ENCODE results near the gene SCAMP5. TPM values are rescaled to one million over a fixed set of nuclear protein-coding genes. Genes with fewer than 3 reads are reported as not detected.
A peak's percentile ranks its signal among the peaks of the same experiment; 100 is the strongest.

Gene SCAMP5
- total and polyA plus RNA-seq, 2 of the 13 experiments (the other 11 are each of a cell fraction or from before 2014, with no cell fraction given), result 34.3 to 49.0 TPM

DNA sequence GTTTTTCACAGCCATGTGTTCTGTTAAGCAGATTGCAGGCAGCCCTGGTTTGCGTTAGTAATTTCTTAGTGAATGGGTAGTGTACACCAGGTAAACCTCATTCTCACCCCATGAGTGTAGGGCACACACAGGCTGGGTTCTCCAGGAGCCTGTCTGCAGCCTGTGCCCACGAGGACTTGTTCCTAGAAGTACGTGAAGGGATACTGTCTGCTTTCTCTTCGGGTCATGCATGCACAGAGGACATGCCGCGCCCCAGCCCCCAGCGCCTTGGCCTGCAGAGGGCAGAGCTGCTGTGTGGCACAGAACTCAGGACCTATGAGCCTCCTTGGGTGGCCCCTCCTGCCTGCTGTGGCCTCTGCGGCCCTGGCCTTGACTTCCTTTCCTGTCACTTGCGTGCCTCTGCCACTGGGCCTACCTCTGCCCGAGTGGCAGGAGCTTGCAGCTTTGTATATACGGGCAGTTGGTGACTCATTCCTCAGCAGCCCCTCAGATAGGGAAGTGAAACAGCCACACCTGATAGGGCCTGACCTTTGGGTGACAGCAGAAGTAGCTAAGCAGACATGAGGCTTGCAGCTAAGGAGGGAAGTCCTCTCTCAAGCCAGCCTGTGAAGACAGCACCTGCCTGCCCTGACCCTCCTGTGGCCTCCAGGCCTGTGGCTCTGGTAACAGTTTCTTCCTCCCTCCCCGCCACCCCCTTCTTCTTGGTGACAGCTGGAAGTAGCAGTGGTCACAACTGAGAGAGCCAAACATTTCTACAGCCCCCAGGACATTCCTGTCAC is 47.6 kb downstream of the SCAMP5 start (continued):
- TF ChIP-seq, protein P1, sequence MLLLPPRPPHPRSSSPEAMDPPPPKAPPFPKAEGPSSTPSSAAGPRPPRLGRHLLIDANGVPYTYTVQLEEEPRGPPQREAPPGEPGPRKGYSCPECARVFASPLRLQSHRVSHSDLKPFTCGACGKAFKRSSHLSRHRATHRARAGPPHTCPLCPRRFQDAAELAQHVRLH (CRISPR knock-in tag; IDR thresholded peaks at IDR 0.05; ENCODE audit: borderline replicate concordance, low read depth), result 0 out of 2 replicates have a peak, but pooled peaks have one; percentile 49
- TF ChIP-seq DZIP1 (CRISPR knock-in tag; IDR thresholded peaks at IDR 0.05) (peak; percentile 78; the same call in 1 of the 2 replicates), TFAP4 (IDR thresholded peaks at IDR 0.05; ENCODE audit: borderline replicate concordance, low read depth) (peak; percentile 62; the same call in 1 of the 2 replicates), CAMTA2 (CRISPR knock-in tag; IDR thresholded peaks at IDR 0.05; ENCODE audit: borderline replicate concordance) (no peak), CHD4 (IDR thresholded peaks at IDR 0.05; ENCODE audit: borderline replicate concordance, low read length) (no peak), HNF4A (CRISPR knock-in tag; IDR thresholded peaks at IDR 0.05) (peak; percentile 76), KAT2B (IDR thresholded peaks at IDR 0.05; ENCODE audit: borderline replicate concordance, low read depth, low read length) (no peak), ZNF251 (CRISPR knock-in tag; IDR thresholded peaks at IDR 0.05) (no peak), EED (CRISPR knock-in tag; IDR thresholded peaks at IDR 0.05) (no peak), ZNF737 (CRISPR knock-in tag; IDR thresholded peaks at IDR 0.05; ENCODE audit: borderline replicate concordance) (no peak), ZNF850 (CRISPR knock-in tag; conservative IDR thresholded peaks at IDR 0.05) (no peak), ZNF891 (CRISPR knock-in tag; IDR thresholded peaks at IDR 0.05) (peak; percentile 69; the same call in 1 of the 2 replicates), ZBTB42 (CRISPR knock-in tag; IDR thresholded peaks at IDR 0.05) (no peak), ZNF513 (CRISPR knock-in tag; conservative IDR thresholded peaks at IDR 0.05) (no peak), NCOA2 (CRISPR knock-in tag; IDR thresholded peaks at IDR 0.05) (peak; percentile 82), MLXIP (CRISPR knock-in tag; IDR thresholded peaks at IDR 0.05; ENCODE audit: borderline replicate concordance) (no peak), SOX13 (IDR thresholded peaks at IDR 0.05) (0 out of 2 replicates have a peak, but pooled peaks have one; percentile 49), SOX13 (CRISPR knock-in tag; conservative IDR thresholded peaks at IDR 0.05 in 1 of 2, IDR thresholded peaks at IDR 0.05 in 1 of 2) (peak in 1 of 2 experiments; percentile 82; a peak in 2 of 4 replicates), NFIC (IDR thresholded peaks at IDR 0.05; ENCODE audit: low read length) (no peak), YY1 (IDR thresholded peaks at IDR 0.05; ENCODE audit: insufficient read depth, insufficient replicate concordance, low read depth, low read length) (peak; percentile 59), CREM (IDR thresholded peaks at IDR 0.05) (peak; percentile 48; the same call in 1 of the 2 replicates), CREM (CRISPR knock-in tag; IDR thresholded peaks at IDR 0.05) (no peak)

All from HepG2 (cell line).